K562 (cell line): ENCODE data around the gene C1orf167. TPM values are rescaled to one million over a fixed set of nuclear protein-coding genes. Genes with fewer than 3 reads are reported as not detected.

Source experiments
- ATF7 ChIP-seq: fragments of 450-650 bp; IDR thresholded peaks from 2 replicates; pipeline ENCODE4 v1.7.1; 2014; ENCODE audit warnings: mild to moderate bottlenecking, moderate library complexity
- BDP1 ChIP-seq: IDR thresholded peaks from 3 replicates; pipeline ENCODE4 v1.6.1; 2011; ENCODE audit not compliant: insufficient read length, insufficient read depth
- CCNT2 ChIP-seq: IDR thresholded peaks from 2 replicates; pipeline ENCODE4 v1.6.1; 2011; ENCODE audit warnings: borderline replicate concordance, low read depth, mild to moderate bottlenecking, moderate library complexity, mixed read lengths, low read length; ENCODE audit not compliant: insufficient read length; ENCODE audit errors: extremely low read depth
- EP400 ChIP-seq: fragments of 450-650 bp; IDR thresholded peaks from 2 replicates; pipeline ENCODE4 v1.6.1; 2017; ENCODE audit warnings: antibody characterized with exemption, mild to moderate bottlenecking, moderate library complexity
- KLF10 ChIP-seq: fragments of 250-450 bp; sonication (Bioruptor Pico); IDR thresholded peaks from 2 replicates; pipeline ENCODE4 v1.6.1; 2021; ENCODE audit warnings: matching md5 sums
- L3MBTL2 ChIP-seq: fragments of 450-650 bp; IDR thresholded peaks from 2 replicates; pipeline ENCODE4 v1.6.1; 2016; ENCODE audit warnings: mild to moderate bottlenecking, moderate library complexity
- MBD2 ChIP-seq: sonication (generic); IDR thresholded peaks from 2 replicates; pipeline ENCODE4 v1.6.1; 2016; ENCODE audit warnings: low read depth, borderline replicate concordance
- MEF2D ChIP-seq: conservative IDR thresholded peaks from 2 replicates; pipeline ENCODE4 v1.6.1; 2016; ENCODE audit warnings: low read depth, missing genetic modification characterization, missing compliant biosample characterization
- MYC ChIP-seq, 2 experiments: fragments of 250-450 bp in 1 of 2; sonication (Bioruptor Pico) in 1 of 2; IDR thresholded peaks; 2 replicates each; pipeline versions ENCODE4 v1.5.1 to v1.6.1; 2012 to 2021; ENCODE audit warnings: low read depth in 2 of 2, borderline replicate concordance in 1 of 2, improper control_type of control experiment in 1 of 2, low read length in 1 of 2, mild to moderate bottlenecking in 1 of 2, moderate library complexity in 1 of 2
- NFRKB ChIP-seq: fragments of 450-650 bp; IDR thresholded peaks from 2 replicates; pipeline ENCODE4 v1.6.1; 2016; ENCODE audit warnings: low read depth
- NR2C2 ChIP-seq, 2 experiments: fragments of 200-800 bp in 1 of 2; sonication (Bioruptor generic) in 1 of 2; sonication (generic) in 1 of 2; formaldehyde crosslinking in 1 of 2; IDR thresholded peaks; 2 replicates each; pipeline versions ENCODE4 v1.6.1 to v1.8.0; 2016 to 2022; ENCODE audit warnings: mild to moderate bottlenecking in 1 of 2, missing compliant biosample characterization in 1 of 2, missing genetic modification characterization in 1 of 2, missing genetic modification reagents in 1 of 2
- POLR2H ChIP-seq: IDR thresholded peaks from 2 replicates; pipeline ENCODE4 v1.6.1; 2016; ENCODE audit warnings: missing genetic modification characterization, low read depth, mild to moderate bottlenecking, control low read depth, missing compliant biosample characterization, moderate library complexity
- PTTG1 ChIP-seq: fragments of 450-650 bp; IDR thresholded peaks from 2 replicates; pipeline ENCODE4 v1.6.1; 2016; ENCODE audit warnings: low read depth, mild to moderate bottlenecking, missing genetic modification characterization, missing compliant biosample characterization
- RFX7 ChIP-seq: fragments of 250-450 bp; sonication (Bioruptor Pico); IDR thresholded peaks from 2 replicates; pipeline ENCODE4 v1.5.1; 2021; ENCODE audit warnings: mild to moderate bottlenecking
- RHOXF2B ChIP-seq: fragments of 250-450 bp; sonication (Bioruptor Pico); conservative IDR thresholded peaks from 2 replicates; pipeline ENCODE4 v1.5.1; 2021
- SMARCB1 ChIP-seq: IDR thresholded peaks from 2 replicates; pipeline ENCODE4 v1.6.1; 2011; ENCODE audit warnings: improper control_type of control experiment, low read depth; ENCODE audit not compliant: insufficient read length
- SMC3 ChIP-seq: conservative IDR thresholded peaks from 2 replicates; pipeline ENCODE4 v1.6.1; 2011; ENCODE audit warnings: low read depth, low read length, improper control_type of control experiment; ENCODE audit not compliant: insufficient read depth
- SPI1 ChIP-seq: IDR thresholded peaks from 2 replicates; pipeline ENCODE4 v1.6.1; 2011; ENCODE audit warnings: low read depth, low read length, control low read depth, borderline replicate concordance
- ZBTB34 ChIP-seq: fragments of 250-450 bp; sonication (Bioruptor Pico); IDR thresholded peaks from 2 replicates; pipeline ENCODE4 v1.8.0; 2021; ENCODE audit warnings: mild to moderate bottlenecking, moderate library complexity
- ZBTB8A ChIP-seq: fragments of 450-650 bp; IDR thresholded peaks from 2 replicates; pipeline ENCODE4 v1.6.1; 2018; ENCODE audit warnings: mild to moderate bottlenecking, moderate library complexity; ENCODE audit not compliant: partially characterized antibody
- ZBTB9 ChIP-seq: fragments of 450-650 bp; formaldehyde crosslinking; IDR thresholded peaks from 2 replicates; pipeline ENCODE4 v1.4.0; 2020; ENCODE audit warnings: mild to moderate bottlenecking, moderate library complexity
- ZKSCAN8 ChIP-seq: fragments of 200-800 bp; sonication (Bioruptor generic); IDR thresholded peaks from 2 replicates; pipeline ENCODE4 v1.6.1; 2016; ENCODE audit warnings: missing genetic modification characterization, missing compliant biosample characterization
- ZNF316 ChIP-seq: fragments of 450-650 bp; IDR thresholded peaks from 2 replicates; pipeline ENCODE4 v1.6.1; 2016
- ZNF444 ChIP-seq: fragments of 250-450 bp; sonication (Bioruptor Pico); IDR thresholded peaks from 2 replicates; pipeline ENCODE4 v1.4.0; 2020; ENCODE audit warnings: mild to moderate bottlenecking, moderate library complexity
- polyA plus RNA-seq, 8 experiments: library from polyadenylated mRNA; depleted of rRNA in 4 of 8; stranded (reverse) in 5 of 8; unstranded in 3 of 8; fragments of >200 nt; fragmentation: Nextera tagmentation in 2 of 8; fragmentation: Illumina TruSeq in 1 of 8; extraction: Ambion mirVana in 2 of 8; extraction: Trizol in 1 of 8; gene quantifications; 2 replicates each; pipeline versions ENCODE4 v1.2.1 to v1.2.3, GENCODE V29; 2011 to 2014; ENCODE audit warnings: inconsistent platforms in 1 of 8, missing spikeins in 1 of 8
- total RNA-seq, 7 experiments: library from RNA; depleted of rRNA in 6 of 7; stranded (reverse); fragments of >200 nt in 6 of 7; fragmentation: Illumina TruSeq in 2 of 7; extraction: Trizol in 2 of 7; gene quantifications; 2 replicates each; pipeline versions ENCODE4 v1.2.1 to v1.2.3, GENCODE V29; 2011 to 2021; ENCODE audit warnings: low replicate concordance in 1 of 7
- TF ChIP-seq, protein P1 (sequence below): fragments of 250-450 bp; sonication (Bioruptor Pico); IDR thresholded peaks from 2 replicates; pipeline ENCODE4 v1.4.0; 2020

Gene C1orf167
- total and polyA plus RNA-seq, 9 of the 15 experiments (the other 6 are each of a cell fraction or from before 2014, with no cell fraction given): 0.22 to 0.86 (median 0.31) TPM; not detected in 2

DNA sequence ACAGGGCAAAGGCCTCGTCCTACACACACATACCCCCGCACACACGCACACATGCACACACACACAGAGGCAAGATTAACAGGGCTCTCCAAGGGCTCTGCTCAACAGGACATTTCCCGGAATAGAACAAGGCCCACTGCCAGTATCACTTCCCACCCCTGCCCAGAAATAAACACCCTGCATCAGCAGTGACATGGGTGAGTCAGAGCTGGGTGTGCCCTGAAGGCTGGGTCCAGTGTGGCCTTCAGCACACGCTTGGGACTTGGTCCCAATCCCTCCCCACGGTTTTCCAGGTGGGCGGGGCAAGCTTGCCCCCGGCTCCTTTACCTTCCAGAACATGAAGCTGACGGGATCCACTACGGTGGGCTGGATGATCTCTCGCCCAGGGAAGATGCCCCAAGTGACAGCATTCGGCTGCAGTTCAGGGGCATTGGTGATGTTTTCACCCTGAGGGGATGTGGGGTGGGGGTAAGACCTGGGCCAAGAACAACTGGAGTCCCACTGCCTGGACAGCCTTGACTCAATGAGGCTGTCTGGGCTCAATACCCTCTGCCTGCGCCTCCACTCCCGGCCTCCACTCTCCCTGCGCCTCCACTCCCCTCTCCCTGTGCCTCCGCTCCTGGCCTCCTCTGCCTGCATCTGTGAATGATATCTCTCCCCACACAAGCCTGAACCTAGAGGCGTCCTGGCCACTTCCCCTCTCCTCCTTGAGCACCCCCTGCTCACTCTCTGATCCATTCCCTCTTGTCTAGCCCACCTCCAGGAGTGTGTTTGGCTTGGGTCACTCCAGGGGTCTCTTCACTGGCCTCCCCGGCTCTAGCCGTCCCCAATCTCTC, 29.1 kb downstream of the C1orf167 start (continued):
- peak; percentile 30 for TF ChIP-seq CCNT2
- peak; percentile 76 for TF ChIP-seq NFRKB
- TF ChIP-seq ZNF444 (CRISPR knock-in tag): no peak
- TF ChIP-seq NR2C2 (CRISPR knock-in tag; IDR thresholded peaks at IDR 0.05): no peak
- peak; percentile 76 for TF ChIP-seq NR2C2 (tag; IDR thresholded peaks at IDR 0.05)
- peak; percentile 28; the same call in 1 of the 2 replicates for TF ChIP-seq ZNF316
- peak; percentile 56 for TF ChIP-seq L3MBTL2
- peak; percentile 32 for TF ChIP-seq EP400
- TF ChIP-seq ATF7: peak; percentile 49; the same call in 1 of the 2 replicates
- TF ChIP-seq, protein P1, sequence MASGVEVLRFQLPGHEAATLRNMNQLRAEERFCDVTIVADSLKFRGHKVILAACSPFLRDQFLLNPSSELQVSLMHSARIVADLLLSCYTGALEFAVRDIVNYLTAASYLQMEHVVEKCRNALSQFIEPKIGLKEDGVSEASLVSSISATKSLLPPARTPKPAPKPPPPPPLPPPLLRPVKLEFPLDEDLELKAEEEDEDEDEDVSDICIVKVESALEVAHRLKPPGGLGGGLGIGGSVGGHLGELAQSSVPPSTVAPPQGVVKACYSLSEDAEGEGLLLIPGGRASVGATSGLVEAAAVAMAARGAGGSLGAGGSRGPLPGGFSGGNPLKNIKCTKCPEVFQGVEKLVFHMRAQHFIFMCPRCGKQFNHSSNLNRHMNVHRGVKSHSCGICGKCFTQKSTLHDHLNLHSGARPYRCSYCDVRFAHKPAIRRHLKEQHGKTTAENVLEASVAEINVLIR (CRISPR knock-in tag): peak; percentile 69; the same call in 1 of the 2 replicates
- TF ChIP-seq ZBTB9 (CRISPR knock-in tag): no peak; the same call in 1 of the 2 replicates
- TF ChIP-seq BDP1: no peak
- TF ChIP-seq RFX7: no peak
- TF ChIP-seq SMARCB1: no peak
- TF ChIP-seq SPI1: peak; percentile 53; the same call in 1 of the 2 replicates
- no peak for TF ChIP-seq SMC3
- no peak for TF ChIP-seq KLF10 (CRISPR knock-in tag)
- TF ChIP-seq MYC (IDR thresholded peaks at IDR 0.05; ENCODE audit: low read depth, low read length): 0 out of 2 replicates have a peak, but pooled peaks have one; percentile 19
- TF ChIP-seq MYC (CRISPR knock-in tag; IDR thresholded peaks at IDR 0.05; ENCODE audit: borderline replicate concordance, low read depth): no peak
- no peak for TF ChIP-seq PTTG1
- peak; percentile 45; the same call in 1 of the 2 replicates for TF ChIP-seq MBD2
- TF ChIP-seq ZBTB34: no peak
- TF ChIP-seq ZBTB8A: no peak
- TF ChIP-seq ZKSCAN8 (CRISPR knock-in tag): peak; percentile 80; the same call in 1 of the 2 replicates
- no peak for TF ChIP-seq POLR2H (tag)
- TF ChIP-seq RHOXF2B (CRISPR knock-in tag): no peak
- peak; percentile 95 for TF ChIP-seq MEF2D (tag)
